Stomach (tissue), 9 donors: Measurements from ENCODE around the gene GBX2. TPM values are rescaled to one million over a fixed set of nuclear protein-coding genes. Genes with fewer than 3 reads are reported as not detected.

Experiments
- DNase-seq, 2 donors: peaks; one replicate each; pipeline versions ENCODE4 v3.0.0 to v3.0.0-alpha.2; 2013 to 2019
- H3K27ac ChIP-seq, 5 donors: fragments of 200-600 bp in 4 of 5; sonication (generic) in 4 of 5; one replicate each; pipeline ENCODE4 v1.5.1; 2013 to 2019; ENCODE audit warnings: mild to moderate bottlenecking in 1 of 5, moderate library complexity in 1 of 5
- H3K27me3 ChIP-seq, 3 donors: fragments of 200-600 bp; sonication (generic); one replicate each; pipeline ENCODE4 v1.5.1; 2017 to 2019; ENCODE audit warnings: mixed run types in 1 of 3
- H3K36me3 ChIP-seq, 4 donors: fragments of 200-600 bp; sonication (generic); 1 replicate in 3 of 4; 2 replicates in 1 of 4; pipeline ENCODE4 v1.5.1; 2016 to 2019
- H3K4me1 ChIP-seq, 4 donors: fragments of 200-600 bp; sonication (generic); one replicate each; pipeline ENCODE4 v1.5.1; 2016 to 2019
- H3K4me3 ChIP-seq, 4 donors: fragments of 200-600 bp; sonication (generic) in 3 of 4; one replicate each; pipeline ENCODE4 v1.5.1; 2016 to 2019; ENCODE audit warnings: mild to moderate bottlenecking in 1 of 4
- H3K9me3 ChIP-seq, 4 donors: fragments of 200-600 bp; sonication (generic); one replicate each; pipeline ENCODE4 v1.5.1; 2016 to 2019
- EP300 ChIP-seq: sonication (generic); formaldehyde crosslinking; IDR thresholded peaks from one replicate; pipeline ENCODE4 v1.6.1; 2017; ENCODE audit warnings: antibody characterized with exemption
- POLR2A ChIP-seq, 4 donors: fragments of 450-650 bp; IDR thresholded peaks; one replicate each; pipeline ENCODE4 v1.6.1; 2016; ENCODE audit warnings: antibody characterized with exemption in 4 of 4, control low read depth in 2 of 4, mild to moderate bottlenecking in 1 of 4, moderate library complexity in 1 of 4
- POLR2AphosphoS5 ChIP-seq, 3 donors: sonication (generic); formaldehyde crosslinking; IDR thresholded peaks; one replicate each; pipeline ENCODE4 v1.6.1; 2016; ENCODE audit warnings: antibody characterized with exemption in 3 of 3
- WGBS, 5 donors: extraction: QIAGEN DNeasy Blood & Tissue Kit in 3 of 5; methylation state at CpG; one replicate each; pipeline versions ENCODE4 v1.1.5 to v1.1.7; 2013 to 2018; 5-methylcytosine and 5-hydroxymethylcytosine counted together
- intact Hi-C: fragments of 100-400 bp; cut with DNase I; formaldehyde crosslinking; loops from one replicate; pipeline ENCODE4 v1.15.1; 2023; ENCODE audit warnings: low total_unique reads
- polyA plus RNA-seq, 3 donors: library from polyadenylated mRNA; stranded (reverse); fragments of 200-250 nt; gene quantifications; one replicate each; pipeline ENCODE4 v1.2.3, GENCODE V29; 2013
- total RNA-seq, 5 donors: library from RNA; depleted of rRNA; stranded (reverse); fragments of >200 nt; gene quantifications; one replicate each; pipeline versions ENCODE4 v1.1.0 to v1.2.3, GENCODE V29; 2014 to 2016
- TF ChIP-seq, protein P1 (sequence below), 7 experiments: fragments of 450-650 bp in 4 of 7; fragments of 200-600 bp in 3 of 7; sonication (generic) in 3 of 7; IDR thresholded peaks; one replicate each; pipeline ENCODE4 v1.5.1; 2016 to 2019; ENCODE audit warnings: antibody characterized with exemption in 7 of 7, control low read depth in 2 of 7, mild to moderate bottlenecking in 1 of 7
- donor health status: healthy with polysubstance abuse.
- donor health status: Bipolar disorder and iron deficiency.
- donor health status: healthy.

The GBX2 gene
- total and polyA plus RNA-seq, 8 donors = 0.55 TPM; not detected in 7

DNA sequence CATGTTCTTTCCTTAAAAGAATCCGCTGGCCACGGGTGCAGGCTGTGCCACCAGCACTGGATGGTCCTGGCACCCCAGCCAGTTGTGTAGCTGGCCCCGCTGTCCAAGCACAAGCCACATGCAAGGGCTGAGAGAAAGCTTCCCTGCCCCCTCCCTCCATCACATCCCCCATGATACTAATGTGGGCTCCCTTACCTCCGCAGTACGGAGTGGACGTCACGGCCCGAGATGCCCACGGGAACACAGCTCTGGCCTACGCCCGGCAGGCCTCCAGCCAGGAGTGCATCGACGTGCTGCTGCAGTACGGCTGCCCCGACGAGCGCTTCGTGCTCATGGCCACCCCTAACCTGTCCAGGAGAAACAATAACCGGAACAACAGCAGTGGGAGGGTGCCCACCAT lies 44.5 kb downstream of the GBX2 start:
- intact Hi-C loops = no loop called here
- 95 to 97% (median 96%) methylated on average over 19 of the region's 19 CpGs for WGBS, 5 donors
- no peak for DNase-seq
- Histone ChIP-seq H3K27me3 (no peaks in the 10 kb centered on the region), H3K27ac (no peak overlapping the region), H3K9me3 (no peaks in the 10 kb centered on the region), H3K4me3 (no peak overlapping the region), H3K4me1 (peaks cover 0 to under 1% (median 0%) of the 10 kb centered on the region in 4 donors), H3K36me3 (peaks cover 10 to 79% (median 54%) of the 10 kb centered on the region in 4 donors)
- TF ChIP-seq, protein P1, sequence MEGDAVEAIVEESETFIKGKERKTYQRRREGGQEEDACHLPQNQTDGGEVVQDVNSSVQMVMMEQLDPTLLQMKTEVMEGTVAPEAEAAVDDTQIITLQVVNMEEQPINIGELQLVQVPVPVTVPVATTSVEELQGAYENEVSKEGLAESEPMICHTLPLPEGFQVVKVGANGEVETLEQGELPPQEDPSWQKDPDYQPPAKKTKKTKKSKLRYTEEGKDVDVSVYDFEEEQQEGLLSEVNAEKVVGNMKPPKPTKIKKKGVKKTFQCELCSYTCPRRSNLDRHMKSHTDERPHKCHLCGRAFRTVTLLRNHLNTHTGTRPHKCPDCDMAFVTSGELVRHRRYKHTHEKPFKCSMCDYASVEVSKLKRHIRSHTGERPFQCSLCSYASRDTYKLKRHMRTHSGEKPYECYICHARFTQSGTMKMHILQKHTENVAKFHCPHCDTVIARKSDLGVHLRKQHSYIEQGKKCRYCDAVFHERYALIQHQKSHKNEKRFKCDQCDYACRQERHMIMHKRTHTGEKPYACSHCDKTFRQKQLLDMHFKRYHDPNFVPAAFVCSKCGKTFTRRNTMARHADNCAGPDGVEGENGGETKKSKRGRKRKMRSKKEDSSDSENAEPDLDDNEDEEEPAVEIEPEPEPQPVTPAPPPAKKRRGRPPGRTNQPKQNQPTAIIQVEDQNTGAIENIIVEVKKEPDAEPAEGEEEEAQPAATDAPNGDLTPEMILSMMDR (IDR thresholded peaks at IDR 0.05) = no peak
- TF ChIP-seq POLR2A (IDR thresholded peaks at IDR 0.05) (no peak), POLR2AphosphoS5 (IDR thresholded peaks at IDR 0.05) (no peak), EP300 (no peak)

DNA sequence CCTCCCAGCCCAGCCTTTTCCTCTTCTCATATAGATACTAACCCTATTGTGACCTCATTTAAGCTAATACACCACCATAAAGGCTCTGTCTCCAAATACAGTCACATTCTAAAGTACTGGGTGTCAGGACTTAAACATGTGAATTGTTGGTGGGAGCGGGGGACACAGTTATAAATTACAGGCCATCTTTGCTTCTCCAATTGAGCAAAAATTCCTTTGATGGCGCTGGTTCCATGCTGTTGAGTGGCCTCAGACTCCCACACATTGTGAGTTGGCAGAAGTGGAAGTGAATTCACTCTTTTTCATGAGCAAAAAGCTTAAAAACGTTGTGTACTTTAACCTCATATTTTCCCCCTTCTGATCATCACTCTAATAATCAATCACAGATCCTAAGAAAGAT lies 46.0 kb downstream of the GBX2 start:
- peaks cover 10 to 66% (median 48%) of the 10 kb centered on the region in 4 donors for H3K36me3 ChIP-seq
- no peak for DNase-seq
- H3K27me3 ChIP-seq = no peaks in the 10 kb centered on the region
- H3K4me3 ChIP-seq = no peak overlapping the region
- TF ChIP-seq, protein P1 (IDR thresholded peaks at IDR 0.05) = no peak
- no peak for TF ChIP-seq POLR2A (IDR thresholded peaks at IDR 0.05)
- peaks cover 0 to 11% (median 9%) of the 10 kb centered on the region in 4 donors for H3K4me1 ChIP-seq
- 87 to 88% (median 88%) methylated on average over 3 of the region's 3 CpGs for WGBS, 5 donors
- no peak overlapping the region for H3K27ac ChIP-seq
- intact Hi-C loops = no loop called here
- H3K9me3 ChIP-seq = no peaks in the 10 kb centered on the region

DNA sequence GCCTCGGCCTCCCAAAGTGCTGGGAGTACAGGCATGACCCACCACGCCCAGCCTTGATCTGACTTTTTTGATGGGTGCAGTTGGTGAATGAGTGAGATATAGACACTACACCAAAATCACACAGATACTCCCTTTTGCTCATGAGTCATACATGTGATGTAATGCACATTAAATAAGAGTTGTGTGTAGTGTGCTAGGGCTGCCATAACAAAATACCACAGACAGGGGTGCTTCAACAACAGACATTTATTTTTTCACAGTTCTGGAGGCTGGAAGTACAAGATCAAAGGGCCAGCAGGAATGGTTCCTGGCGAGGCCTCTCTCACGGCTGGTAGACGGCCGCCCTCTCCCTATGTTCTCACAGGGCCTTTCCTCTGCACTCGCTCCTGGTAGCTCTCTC lies 46.6 kb downstream of the GBX2 start:
- H3K27ac ChIP-seq = no peak overlapping the region
- intact Hi-C loops = no loop called here
- no peak overlapping the region for H3K4me3 ChIP-seq
- H3K9me3 ChIP-seq = no peaks in the 10 kb centered on the region
- WGBS, 5 donors = 95 to 98% (median 97%) methylated on average over 7 of the region's 7 CpGs
- TF ChIP-seq POLR2A (IDR thresholded peaks at IDR 0.05) = no peak
- no peak for TF ChIP-seq POLR2AphosphoS5 (IDR thresholded peaks at IDR 0.05)
- TF ChIP-seq EP300 = no peak
- TF ChIP-seq, protein P1 (IDR thresholded peaks at IDR 0.05) = no peak
- no peaks in the 10 kb centered on the region for H3K27me3 ChIP-seq
- peaks cover 0 to 11% (median 9%) of the 10 kb centered on the region in 4 donors for H3K4me1 ChIP-seq
- no peak for DNase-seq
- H3K36me3 ChIP-seq = peaks cover 10 to 59% (median 41%) of the 10 kb centered on the region in 4 donors

DNA sequence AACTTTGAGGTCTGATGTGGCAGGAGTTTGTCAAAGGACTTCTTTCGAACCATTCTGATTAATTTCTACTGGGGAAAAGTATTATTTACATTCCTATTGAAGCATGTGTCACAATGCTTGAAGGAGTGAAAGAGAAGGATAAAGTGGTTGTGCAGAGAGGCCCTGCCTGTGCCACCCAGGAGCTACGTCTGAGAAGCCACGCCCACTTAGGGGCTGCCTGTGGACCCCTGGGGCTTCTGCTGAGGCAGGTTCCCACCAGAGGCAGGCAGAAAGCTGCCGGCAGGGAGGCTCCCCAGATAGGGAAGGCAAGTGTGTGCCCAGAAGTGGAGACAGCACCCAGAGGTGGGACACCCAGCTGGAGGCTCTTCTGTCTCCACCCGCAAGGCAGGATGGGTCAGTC lies 47.4 kb downstream of the GBX2 start:
- intact Hi-C loops = no loop called here
- no peak overlapping the region for H3K4me3 ChIP-seq
- 67 to 84% (median 80%) methylated on average over 5 of the region's 5 CpGs for WGBS, 5 donors
- peaks cover 0 to 11% (median 9%) of the 10 kb centered on the region in 4 donors for H3K4me1 ChIP-seq
- H3K27me3 ChIP-seq = no peaks in the 10 kb centered on the region
- TF ChIP-seq POLR2AphosphoS5 (IDR thresholded peaks at IDR 0.05) (no peak), EP300 (no peak), POLR2A (IDR thresholded peaks at IDR 0.05) (no peak)
- TF ChIP-seq, protein P1 (IDR thresholded peaks at IDR 0.05) = no peak
- no peaks in the 10 kb centered on the region for H3K9me3 ChIP-seq
- no peak overlapping the region for H3K27ac ChIP-seq
- no peak for DNase-seq
- H3K36me3 ChIP-seq = peaks cover 10 to 51% (median 34%) of the 10 kb centered on the region in 4 donors
